WTC11 (cell line): ENCODE measurements around the gene RAPGEF5.

ENCODE experiments used
- FOXK1 ChIP-seq: sonication (generic); formaldehyde crosslinking; IDR thresholded peaks from 2 replicates; pipeline ENCODE4 v1.8.0; 2022; ENCODE audit warnings: mild to moderate bottlenecking, moderate library complexity, missing genetic modification reagents
- NR3C1 ChIP-seq: sonication (generic); formaldehyde crosslinking; conservative IDR thresholded peaks from 2 replicates; pipeline ENCODE4 v1.8.1; 2023; ENCODE audit warnings: low read depth, mild to moderate bottlenecking, missing genetic modification reagents

DNA sequence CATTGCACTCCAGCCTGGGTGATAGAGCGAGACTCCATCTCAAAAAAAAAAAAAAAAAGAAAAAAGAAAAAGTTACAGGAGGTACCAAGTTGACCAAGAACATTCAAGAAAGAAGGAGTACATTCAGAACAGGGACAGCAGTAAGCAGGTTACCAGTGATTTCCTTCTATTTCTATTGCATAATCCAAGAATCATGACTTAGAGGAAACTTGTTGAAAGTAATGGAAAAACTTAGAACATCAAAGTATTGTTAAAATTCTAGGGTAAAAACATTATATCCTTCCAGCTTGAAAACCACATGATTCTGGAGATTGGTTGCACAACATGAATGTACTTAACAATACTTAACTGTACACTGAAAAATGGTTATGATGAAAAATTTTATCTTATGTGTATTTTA is 25.2 kb downstream of the RAPGEF5 start:
- TF ChIP-seq NR3C1 (CRISPR knock-in tag), result no peak
- TF ChIP-seq FOXK1 (CRISPR knock-in tag), result no peak
